Gastroesophageal sphincter (tissue), 4 donors: ENCODE measurements around the gene GRID2. TPM values are rescaled to one million over a fixed set of nuclear protein-coding genes. Genes with fewer than 3 reads are reported as not detected.

Experiments
- ATAC-seq: fragments of 150-250 bp; one replicate; pipeline ENCODE4 v1.9.1; 2016; ENCODE audit warnings: mild to moderate bottlenecking, moderate library complexity
- H3K27ac ChIP-seq, 4 donors: fragments of 200-600 bp; sonication (generic) in 3 of 4; 1 replicate in 3 of 4; 2 replicates in 1 of 4; pipeline ENCODE4 v1.5.1; 2016 to 2019
- H3K27me3 ChIP-seq: fragments of 200-600 bp; sonication (generic); one replicate; pipeline ENCODE4 v1.5.1; 2019
- H3K36me3 ChIP-seq, 2 donors: fragments of 200-600 bp; sonication (generic); one replicate each; pipeline ENCODE4 v1.5.1; 2019; ENCODE audit warnings: control low read depth in 1 of 2
- H3K4me1 ChIP-seq, 3 donors: fragments of 200-600 bp; sonication (generic); 1 replicate in 2 of 3; 2 replicates in 1 of 3; pipeline ENCODE4 v1.5.1; 2016 to 2019; ENCODE audit warnings: control low read depth in 2 of 3
- H3K4me3 ChIP-seq, 2 donors: fragments of 200-600 bp; sonication (generic); one replicate each; pipeline ENCODE4 v1.5.1; 2019; ENCODE audit warnings: mild to moderate bottlenecking in 1 of 2, moderate library complexity in 1 of 2
- H3K9me3 ChIP-seq, 3 donors: fragments of 200-600 bp; sonication (generic); one replicate each; pipeline ENCODE4 v1.5.1; 2017 to 2019; ENCODE audit warnings: control low read depth in 2 of 3
- EP300 ChIP-seq: sonication (generic); formaldehyde crosslinking; IDR thresholded peaks from one replicate; pipeline ENCODE4 v1.6.1; 2017; ENCODE audit warnings: antibody characterized with exemption, mild to moderate bottlenecking
- POLR2A ChIP-seq, 2 donors: fragments of 450-650 bp; IDR thresholded peaks; one replicate each; pipeline ENCODE4 v1.6.1; 2017; ENCODE audit warnings: antibody characterized with exemption in 2 of 2, mild to moderate bottlenecking in 2 of 2, moderate library complexity in 1 of 2
- POLR2AphosphoS5 ChIP-seq: sonication (generic); formaldehyde crosslinking; IDR thresholded peaks from one replicate; pipeline ENCODE4 v1.6.1; 2017; ENCODE audit warnings: antibody characterized with exemption
- WGBS, 2 donors: methylation state at CpG; one replicate each; pipeline ENCODE4 v1.1.5; 2018; ENCODE audit warnings: low coverage in 1 of 2; 5-methylcytosine and 5-hydroxymethylcytosine counted together
- total RNA-seq, 4 donors: library from RNA; depleted of rRNA; stranded (reverse); fragments of >200 nt; gene quantifications; one replicate each; pipeline ENCODE4 v1.1.0, GENCODE V29; 2016
- TF ChIP-seq, protein P1 (sequence below), 4 experiments: fragments of 200-600 bp in 2 of 4; fragments of 450-650 bp in 2 of 4; sonication (generic) in 1 of 4; IDR thresholded peaks; one replicate each; pipeline ENCODE4 v1.5.1; 2017 to 2019; ENCODE audit warnings: antibody characterized with exemption in 4 of 4, mild to moderate bottlenecking in 2 of 4, moderate library complexity in 2 of 4

Gene GRID2
- total RNA-seq, 4 donors from 2014 or later: 0.81 TPM; not detected in 3

DNA sequence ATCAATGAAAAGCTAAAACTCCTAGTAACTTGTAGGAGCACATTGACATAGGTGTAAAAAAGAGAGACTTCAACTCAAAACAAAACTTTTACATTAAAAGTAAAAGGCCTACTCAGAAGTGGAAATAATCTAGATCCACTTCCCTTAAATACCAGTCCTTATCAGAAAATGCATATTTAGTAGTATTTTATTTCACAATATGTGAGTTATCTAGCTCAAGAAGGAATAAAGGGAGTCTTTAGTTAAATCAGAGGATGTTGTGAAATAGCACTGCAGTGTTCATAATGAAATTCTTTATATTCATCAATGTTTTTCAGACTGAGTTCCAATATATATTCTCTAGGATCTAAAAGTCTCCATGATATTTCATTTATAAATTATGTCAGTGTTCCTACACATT is 715.0 kb downstream of the GRID2 start:
- H3K4me3 ChIP-seq: no peak overlapping the region
- H3K27me3 ChIP-seq: no peaks in the 10 kb centered on the region
- TF ChIP-seq POLR2AphosphoS5: no peak
- TF ChIP-seq, protein P1, sequence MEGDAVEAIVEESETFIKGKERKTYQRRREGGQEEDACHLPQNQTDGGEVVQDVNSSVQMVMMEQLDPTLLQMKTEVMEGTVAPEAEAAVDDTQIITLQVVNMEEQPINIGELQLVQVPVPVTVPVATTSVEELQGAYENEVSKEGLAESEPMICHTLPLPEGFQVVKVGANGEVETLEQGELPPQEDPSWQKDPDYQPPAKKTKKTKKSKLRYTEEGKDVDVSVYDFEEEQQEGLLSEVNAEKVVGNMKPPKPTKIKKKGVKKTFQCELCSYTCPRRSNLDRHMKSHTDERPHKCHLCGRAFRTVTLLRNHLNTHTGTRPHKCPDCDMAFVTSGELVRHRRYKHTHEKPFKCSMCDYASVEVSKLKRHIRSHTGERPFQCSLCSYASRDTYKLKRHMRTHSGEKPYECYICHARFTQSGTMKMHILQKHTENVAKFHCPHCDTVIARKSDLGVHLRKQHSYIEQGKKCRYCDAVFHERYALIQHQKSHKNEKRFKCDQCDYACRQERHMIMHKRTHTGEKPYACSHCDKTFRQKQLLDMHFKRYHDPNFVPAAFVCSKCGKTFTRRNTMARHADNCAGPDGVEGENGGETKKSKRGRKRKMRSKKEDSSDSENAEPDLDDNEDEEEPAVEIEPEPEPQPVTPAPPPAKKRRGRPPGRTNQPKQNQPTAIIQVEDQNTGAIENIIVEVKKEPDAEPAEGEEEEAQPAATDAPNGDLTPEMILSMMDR (IDR thresholded peaks at IDR 0.05): no peak
- no peak for TF ChIP-seq EP300
- no peak for TF ChIP-seq POLR2A (IDR thresholded peaks at IDR 0.05)
- H3K4me1 ChIP-seq: no peaks in the 10 kb centered on the region
- H3K27ac ChIP-seq: no peak overlapping the region
- H3K9me3 ChIP-seq: no peaks in the 10 kb centered on the region
- no peak for ATAC-seq
- H3K36me3 ChIP-seq: no peaks in the 10 kb centered on the region

DNA sequence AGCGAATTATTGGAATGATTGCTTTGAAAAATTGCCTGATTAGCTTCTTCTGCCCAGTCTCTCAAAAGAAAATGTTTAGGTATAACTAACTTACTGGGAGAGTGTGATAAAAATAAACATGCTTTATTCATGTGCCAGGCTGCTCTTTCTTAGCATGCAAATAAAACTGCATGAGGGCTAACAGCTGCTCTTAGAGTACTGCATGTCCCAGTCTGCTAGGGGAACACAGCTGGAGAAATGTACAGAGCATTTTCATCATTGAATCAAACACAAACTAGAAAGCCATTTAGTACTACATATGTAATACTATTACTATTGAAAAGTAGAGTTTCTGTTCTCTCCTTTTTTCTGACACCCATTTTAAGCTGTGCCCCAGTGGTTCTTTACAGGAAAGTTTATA is 726.0 kb downstream of the GRID2 start:
- H3K9me3 ChIP-seq: no peaks in the 10 kb centered on the region
- no peak overlapping the region for H3K27ac ChIP-seq
- no peak for ATAC-seq
- WGBS, 2 donors: 41 to 89% methylated on average over 1 of the region's 1 CpG
- no peak for TF ChIP-seq POLR2A (IDR thresholded peaks at IDR 0.05)
- TF ChIP-seq EP300: no peak
- TF ChIP-seq, protein P1 (IDR thresholded peaks at IDR 0.05): no peak
- no peak for TF ChIP-seq POLR2AphosphoS5
- no peak overlapping the region for H3K4me3 ChIP-seq
- no peaks in the 10 kb centered on the region for H3K4me1 ChIP-seq
- H3K27me3 ChIP-seq: no peaks in the 10 kb centered on the region
- no peaks in the 10 kb centered on the region for H3K36me3 ChIP-seq

DNA sequence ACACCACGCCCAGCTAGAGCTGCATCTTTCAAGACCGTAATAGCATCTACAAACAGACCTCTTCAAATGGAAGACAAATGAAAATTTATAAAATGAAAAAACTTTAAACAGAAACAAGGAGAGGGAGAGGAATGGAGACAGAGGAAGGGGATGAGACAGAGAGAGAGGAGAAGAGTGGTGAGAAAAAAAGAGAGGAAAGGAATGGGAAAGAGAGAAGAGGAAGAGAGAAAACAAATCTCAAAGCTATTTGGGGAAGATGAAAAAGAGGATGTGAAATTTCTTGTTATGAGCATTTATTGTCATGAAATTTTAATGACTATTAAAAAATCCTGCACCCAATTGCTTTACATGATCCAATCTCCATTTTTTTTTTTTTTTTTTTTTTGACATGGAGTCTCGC is 726.9 kb downstream of the GRID2 start:
- Histone ChIP-seq H3K27ac (no peak overlapping the region), H3K27me3 (no peaks in the 10 kb centered on the region), H3K4me1 (no peaks in the 10 kb centered on the region), H3K4me3 (no peak overlapping the region), H3K9me3 (no peaks in the 10 kb centered on the region), H3K36me3 (no peaks in the 10 kb centered on the region)
- WGBS, 2 donors: 94 to 100% methylated on average over 1 to 2 of the region's 3 CpGs
- TF ChIP-seq POLR2A (IDR thresholded peaks at IDR 0.05): no peak
- TF ChIP-seq, protein P1 (IDR thresholded peaks at IDR 0.05): no peak
- no peak for TF ChIP-seq EP300
- TF ChIP-seq POLR2AphosphoS5: no peak
- no peak for ATAC-seq

DNA sequence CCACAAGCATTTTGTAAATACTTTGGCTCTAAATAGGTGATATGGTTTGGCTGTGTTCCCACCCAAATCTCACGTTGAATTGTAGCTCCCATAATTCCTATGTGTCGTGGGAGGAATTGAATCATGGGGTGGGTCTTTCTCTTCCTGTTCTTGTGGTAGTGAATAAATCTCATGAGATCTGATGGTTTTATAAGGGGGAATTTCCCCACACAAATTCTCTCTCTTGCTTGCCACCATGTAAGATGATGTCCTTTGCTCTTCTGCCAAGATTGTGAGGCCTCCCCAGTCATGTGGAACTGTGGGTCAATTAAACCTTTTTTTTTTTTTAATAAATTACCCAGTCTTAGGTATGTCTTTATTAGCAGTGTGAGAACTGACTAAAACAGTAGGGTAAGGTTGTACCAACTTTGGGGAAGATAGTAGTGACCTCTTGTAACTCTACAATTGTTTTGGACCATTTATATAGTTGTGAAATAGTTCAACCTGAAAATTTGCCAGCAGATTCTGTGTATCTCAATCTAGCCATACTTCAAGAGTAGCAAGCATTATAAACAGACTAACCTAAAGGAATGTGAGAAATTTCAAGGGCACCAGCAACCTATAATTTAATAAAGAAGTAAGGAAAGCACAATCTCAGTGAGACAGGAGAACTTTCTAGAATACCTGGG is 727.8 kb downstream of the GRID2 start:
- Histone ChIP-seq H3K36me3 (no peaks in the 10 kb centered on the region), H3K27ac (no peak overlapping the region), H3K27me3 (no peaks in the 10 kb centered on the region), H3K4me3 (no peak overlapping the region), H3K9me3 (no peaks in the 10 kb centered on the region), H3K4me1 (no peaks in the 10 kb centered on the region)
- no peak for TF ChIP-seq EP300
- TF ChIP-seq, protein P1 (IDR thresholded peaks at IDR 0.05): no peak
- no peak for TF ChIP-seq POLR2A (IDR thresholded peaks at IDR 0.05)
- no peak for TF ChIP-seq POLR2AphosphoS5
- ATAC-seq: no peak
- WGBS, 2 donors: 60 to 83% methylated on average over 2 of the region's 2 CpGs

DNA sequence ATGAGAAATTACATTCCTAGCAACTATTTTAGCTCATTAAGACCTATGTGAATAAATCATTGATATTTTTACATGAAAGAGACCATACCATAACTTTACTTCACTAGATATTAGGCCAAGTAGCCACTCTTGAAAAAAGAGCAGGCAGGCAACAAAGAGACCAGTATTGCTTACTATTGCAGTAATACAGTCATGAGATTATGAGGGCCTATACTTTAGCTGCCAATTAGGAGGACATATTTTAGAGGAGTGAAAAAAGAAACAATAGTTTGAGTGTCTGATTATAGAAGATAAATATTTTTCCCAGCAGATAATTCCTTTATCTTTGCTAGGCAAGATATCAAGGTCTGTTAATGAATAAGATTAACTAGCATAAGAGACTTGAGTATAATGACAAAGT is 739.0 kb downstream of the GRID2 start:
- Histone ChIP-seq H3K27ac (no peak overlapping the region), H3K4me3 (no peak overlapping the region), H3K9me3 (peaks cover 0 to 7% (median 0%) of the 10 kb centered on the region in 3 donors), H3K4me1 (no peaks in the 10 kb centered on the region), H3K27me3 (no peaks in the 10 kb centered on the region), H3K36me3 (no peaks in the 10 kb centered on the region)
- TF ChIP-seq POLR2A (IDR thresholded peaks at IDR 0.05) (no peak), POLR2AphosphoS5 (no peak), EP300 (no peak)
- TF ChIP-seq, protein P1 (IDR thresholded peaks at IDR 0.05): no peak
- ATAC-seq: no peak
